HG03039 (cell line): ENCODE data around the gene ADPRHL1.

Experiments
- ATAC-seq: cut with Tn5 transposase; IDR thresholded peaks from one replicate; pipeline ENCODE4 v1.9.1; 2021; ENCODE audit warnings: mild to moderate bottlenecking, moderate library complexity; ENCODE audit not compliant: unreplicated experiment

The ADPRHL1 gene

GRCh38 chr13:113351514-113352026, 101.7 kb downstream of the ADPRHL1 start:
- ATAC-seq = no peak

DNA sequence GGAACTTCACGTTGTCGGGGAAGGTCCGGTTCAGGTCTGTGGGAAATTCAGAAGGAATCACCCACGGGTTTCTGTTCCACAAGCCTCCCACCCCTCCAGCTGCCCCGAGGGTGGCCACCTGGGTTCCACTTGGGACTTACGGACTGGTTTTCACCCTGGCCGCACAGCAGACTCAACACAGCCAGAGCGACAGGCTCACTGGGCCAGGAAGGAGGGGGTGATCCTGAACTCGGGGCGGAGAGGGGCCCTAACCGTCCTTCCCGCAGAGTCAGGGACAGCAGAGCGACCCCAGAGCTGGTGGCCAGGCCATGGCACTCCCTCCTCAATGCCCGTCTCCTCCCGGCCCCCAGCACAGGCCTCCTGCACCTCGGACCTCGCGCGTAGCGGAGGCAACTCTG, 102.4 kb downstream of the ADPRHL1 start:
- ATAC-seq = no peak

DNA sequence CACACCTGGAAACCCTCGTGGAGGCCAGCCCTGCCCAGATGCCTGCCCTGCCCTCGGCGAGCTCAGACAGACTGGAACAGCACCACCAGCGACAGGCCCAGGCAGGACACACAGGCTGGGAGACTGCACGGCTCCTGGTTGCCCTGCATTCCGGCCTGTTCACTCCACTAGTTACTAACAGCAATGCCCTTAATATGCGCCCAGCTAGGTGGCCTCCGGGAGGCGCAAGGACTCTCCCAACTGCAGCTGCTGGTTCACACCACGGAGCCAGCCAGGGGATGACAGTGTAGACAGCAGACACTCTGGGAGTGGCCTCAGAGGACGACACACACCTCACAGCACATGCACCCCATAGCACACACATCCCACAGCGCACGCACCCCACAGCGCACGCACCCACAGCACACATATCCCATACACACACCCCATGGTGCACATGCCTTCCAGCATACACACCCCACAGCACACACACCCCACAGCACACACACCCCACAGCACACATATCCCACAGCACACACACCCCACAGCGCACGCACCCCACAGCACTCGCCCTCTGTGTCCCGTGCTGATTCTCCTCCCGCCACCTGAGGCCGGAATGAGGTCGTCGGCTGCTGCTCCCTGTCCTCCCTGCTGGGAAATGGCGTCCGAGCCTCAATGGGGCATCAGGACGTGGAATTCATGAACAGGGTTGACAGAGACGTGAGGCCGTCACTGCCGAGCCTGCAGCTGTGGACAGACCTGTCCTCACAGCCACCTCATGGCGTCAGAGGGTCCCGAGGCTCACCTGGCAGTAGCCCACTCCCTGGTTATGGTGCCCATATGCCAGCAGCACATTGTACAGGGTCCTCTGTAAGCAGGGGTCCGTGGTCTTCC, 103.0 kb downstream of the ADPRHL1 start:
- no peak for ATAC-seq
